NCI-H2196 treated with DMSO at 0.1 percent for 48 hours (cell line): ENCODE results near the gene GNAQ.

Source experiments
- DNase-seq: peaks from one replicate; lab custom pipeline; 2025; ENCODE audit not compliant: unreplicated experiment; lab: John Stamatoyannopoulos, UW

Gene GNAQ

DNA sequence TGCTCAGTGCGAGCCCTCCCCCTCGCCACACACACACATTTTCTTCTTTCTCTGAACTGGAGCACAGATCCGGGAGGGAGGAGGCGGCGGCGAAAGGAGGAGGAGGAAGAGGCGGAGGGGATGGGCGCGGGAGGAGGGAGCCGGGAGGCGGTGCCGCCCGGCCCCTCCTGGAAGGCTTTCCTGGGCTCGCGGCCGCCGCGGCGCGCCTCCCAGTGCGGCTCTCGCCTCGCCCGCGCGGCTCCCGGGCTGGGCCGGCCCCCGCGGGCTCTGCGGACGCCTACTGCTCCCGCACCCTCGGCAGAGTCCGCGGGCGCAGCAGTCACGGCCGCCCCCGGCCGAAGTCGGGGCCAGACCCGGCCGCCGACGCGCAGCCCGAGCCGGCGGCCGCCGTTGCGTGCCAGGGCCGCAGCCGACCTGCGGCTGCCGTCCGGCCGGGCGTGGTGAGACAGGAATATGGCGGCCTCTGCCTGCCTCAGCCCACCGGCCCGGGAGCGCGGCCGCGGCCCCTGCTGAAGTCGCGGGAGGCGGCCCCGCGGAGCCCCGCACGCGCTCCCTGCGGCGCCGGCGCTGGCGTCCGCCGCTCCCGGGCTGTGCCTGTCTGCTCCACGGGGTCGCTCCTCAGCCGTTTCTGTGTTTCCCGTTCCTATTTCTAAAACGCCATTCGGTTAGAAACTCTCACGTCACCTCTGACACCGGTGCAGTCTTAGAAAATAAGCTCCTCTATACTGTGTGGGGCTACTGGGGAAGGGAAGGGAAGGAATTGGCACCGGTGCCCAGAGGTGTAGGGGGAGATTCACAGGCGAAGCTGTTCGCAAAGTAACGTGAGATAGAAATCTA, 500 bp upstream of the GNAQ start:
- peak; percentile 82 for DNase-seq

DNA sequence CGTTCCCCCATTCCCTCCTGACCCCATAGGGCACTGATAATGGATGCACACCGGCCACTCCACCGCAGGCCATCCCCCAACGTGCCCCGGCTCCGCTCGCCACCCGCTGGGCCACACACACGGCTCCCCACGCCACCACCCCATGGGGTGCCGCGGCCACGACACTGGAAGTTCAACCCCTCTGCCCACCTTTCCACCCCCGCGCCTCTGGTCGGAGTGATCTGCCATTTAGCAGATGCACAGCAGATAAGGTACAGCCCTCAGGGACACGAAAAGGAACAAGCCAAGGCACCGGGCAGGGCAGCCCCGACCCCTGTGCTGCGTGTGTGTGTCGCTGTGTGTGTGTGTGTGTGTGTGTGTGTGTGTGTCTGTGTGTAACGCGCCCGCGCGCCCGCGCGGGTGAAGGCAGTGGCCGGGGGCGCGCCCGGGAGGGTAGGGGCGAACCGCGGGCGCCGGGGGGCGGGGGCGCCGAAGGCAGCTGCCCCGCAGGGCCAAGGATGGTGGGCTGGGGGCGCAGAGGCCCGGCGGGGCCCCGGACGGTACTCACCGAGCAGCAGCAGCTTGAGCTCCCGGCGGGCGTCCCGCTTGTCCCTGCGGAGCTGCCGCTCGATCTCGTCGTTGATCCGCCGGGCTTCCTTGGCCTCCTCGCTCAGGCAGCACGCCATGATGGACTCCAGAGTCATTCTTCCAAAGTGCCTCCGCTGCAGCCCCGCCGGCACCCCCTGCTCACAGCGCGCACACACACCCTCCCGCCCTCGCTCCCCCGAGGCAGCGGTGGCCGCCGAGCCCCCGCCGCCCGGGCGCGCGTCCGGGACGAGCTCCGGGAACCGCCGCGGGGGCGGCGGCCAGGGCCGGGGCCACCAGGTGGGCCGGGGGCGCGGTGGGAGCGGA, 813 bp downstream of the GNAQ start:
- no peak for DNase-seq

- no peak for DNase-seq
Measured at GRCh38 chr9:78030296-78030552, 1.4 kb downstream of the GNAQ start.

DNA sequence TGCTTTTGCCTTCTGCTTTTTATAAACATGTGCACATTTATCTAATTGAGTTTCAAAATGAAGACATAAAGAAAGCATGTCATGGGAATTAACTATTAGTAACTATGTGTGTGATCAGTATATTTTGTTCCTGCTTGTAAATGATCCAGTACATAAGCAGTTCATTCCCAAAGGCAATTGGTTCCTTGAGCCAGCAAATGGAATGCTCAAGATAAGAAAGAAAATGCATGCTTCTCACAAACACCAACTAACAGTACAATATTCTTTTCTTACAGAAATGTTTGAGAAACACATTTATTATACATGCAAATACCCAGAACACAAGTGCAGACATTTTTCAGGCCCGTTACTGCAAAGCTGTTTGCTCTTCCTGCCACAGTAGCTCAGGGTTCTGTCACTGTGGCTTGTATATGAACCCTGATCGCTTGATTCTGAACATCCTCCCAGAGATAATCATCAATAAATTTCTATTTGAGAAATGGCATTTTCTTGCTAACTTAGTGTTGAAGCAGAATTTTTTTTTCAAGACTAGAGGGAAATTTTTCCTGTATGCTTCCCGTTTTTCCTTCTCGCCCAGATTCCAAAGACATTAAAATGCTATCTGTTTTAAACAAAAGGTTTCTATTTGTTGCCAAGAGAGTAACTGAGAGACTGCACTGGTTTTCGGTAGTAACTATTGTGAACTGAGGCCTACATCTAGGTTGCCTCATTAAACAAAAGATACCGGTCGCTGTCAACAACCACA, 1.9 kb downstream of the GNAQ start:
- DNase-seq, result no peak

DNA sequence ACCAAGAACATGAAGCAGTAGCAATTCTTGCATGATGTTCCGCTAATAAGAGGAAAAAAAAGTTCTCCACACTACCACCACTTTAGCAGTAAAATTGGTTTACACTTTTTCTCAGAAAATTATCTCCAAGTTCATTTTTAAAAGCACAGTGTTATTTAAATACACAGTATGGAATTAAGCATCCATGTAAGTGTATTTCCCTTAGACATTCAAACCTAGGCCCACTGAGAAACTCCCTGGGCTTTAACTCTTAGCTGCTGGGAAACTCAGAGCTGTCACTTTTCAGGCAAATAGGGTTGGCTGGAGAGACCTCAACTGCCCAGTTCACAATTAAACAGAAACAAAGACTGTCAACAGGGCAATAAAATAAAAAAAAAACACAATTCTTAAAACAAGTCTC, 2.7 kb downstream of the GNAQ start:
- DNase-seq, result no peak

GRCh38 chr9:78026947-78027346, 4.7 kb downstream of the GNAQ start:
- DNase-seq, result no peak

GRCh38 chr9:78026416-78026815, 5.2 kb downstream of the GNAQ start:
- DNase-seq, result no peak

DNA sequence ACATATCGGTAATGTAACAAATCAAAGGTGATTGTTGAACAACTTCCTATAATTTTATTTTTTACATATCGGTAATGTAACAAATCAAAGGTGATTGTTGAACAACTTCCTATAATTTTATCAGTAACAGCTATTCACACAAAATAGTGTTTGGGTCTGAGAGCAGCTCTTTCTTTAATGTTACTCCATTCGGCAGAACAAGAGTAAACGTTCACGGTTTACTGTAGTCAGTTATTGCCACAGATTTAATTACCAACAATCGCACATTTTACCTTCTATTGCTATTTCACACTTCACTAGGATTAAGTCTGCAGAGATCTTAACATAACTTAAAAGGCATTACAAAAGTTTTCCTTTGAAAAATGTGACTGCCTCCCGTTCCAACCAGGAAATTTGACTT, 6.4 kb downstream of the GNAQ start:
- no peak for DNase-seq

DNA sequence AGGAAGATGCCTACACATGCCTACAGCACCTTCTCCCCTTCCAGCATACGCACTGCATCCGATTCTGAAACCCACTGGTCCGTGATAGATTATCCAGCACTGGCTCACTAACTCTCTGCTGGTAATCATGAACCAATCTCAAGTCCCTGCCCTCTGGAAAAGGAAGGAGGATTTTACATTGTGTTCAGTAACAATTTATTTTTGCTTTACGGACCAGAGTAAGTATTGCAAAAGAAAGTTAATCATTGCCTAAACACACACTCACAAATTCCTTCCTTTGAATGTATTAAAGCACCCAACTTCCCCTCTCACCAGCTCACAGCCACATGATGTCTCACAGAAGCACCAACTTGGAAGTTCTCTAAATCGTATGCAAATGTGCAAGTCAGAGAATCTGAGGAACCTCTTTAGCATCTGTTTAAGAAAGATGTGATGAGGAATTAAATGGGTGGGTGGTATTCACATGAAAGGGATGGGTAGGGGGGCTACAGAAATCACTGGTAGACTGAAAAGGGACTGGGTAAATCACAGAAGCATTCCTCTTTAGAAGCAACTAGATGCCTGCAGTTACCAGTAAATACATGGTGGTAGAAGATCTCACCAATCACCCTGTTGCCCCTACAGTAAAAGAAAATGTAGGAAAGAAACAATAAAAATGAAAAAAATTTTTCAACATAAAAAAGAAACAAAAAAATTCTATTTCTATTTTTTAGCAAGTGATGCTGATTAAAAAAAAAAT, 8.4 kb downstream of the GNAQ start:
- DNase-seq, result no peak

DNA sequence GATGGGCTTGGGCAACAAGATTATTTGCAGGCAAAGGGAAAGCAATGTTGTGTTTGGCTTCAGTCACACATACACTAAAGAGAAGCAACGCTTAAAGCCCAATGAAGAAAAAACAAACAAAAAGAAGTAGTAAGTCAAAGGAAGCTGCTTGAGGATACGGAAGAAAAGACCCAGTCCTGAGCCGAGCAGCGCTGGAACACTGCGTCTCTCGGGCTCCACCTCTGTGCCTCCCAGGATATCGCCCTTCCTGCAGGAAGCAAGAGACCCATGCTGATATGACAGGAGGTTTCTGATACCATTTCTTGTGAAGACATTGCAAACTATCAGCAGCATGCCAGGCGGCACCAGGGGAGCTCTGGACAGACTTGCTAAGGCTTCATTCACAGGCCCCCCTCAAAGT, 9.9 kb downstream of the GNAQ start:
- no peak for DNase-seq

- DNase-seq, result no peak
Measured at GRCh38 chr9:78017190-78017693, 14.4 kb downstream of the GNAQ start.

DNA sequence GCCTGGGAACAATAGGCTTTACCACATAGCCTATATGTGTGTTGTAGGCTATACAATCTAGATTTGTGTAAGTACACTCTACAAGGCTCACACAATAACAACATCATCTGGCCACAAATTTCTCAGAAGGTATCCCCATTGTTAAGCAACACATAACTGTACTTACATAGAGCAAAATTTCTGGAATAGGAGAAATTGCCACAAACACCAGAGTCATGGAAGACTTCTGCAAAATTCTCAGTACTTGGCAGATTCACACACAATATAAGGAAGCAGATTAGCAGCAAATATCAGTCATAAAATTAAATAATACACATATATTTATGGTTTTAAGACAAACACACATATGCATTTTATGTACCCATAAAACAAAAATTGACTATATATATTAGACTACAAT, 16.4 kb downstream of the GNAQ start:
- no peak for DNase-seq

GRCh38 chr9:78014776-78015175, 16.8 kb downstream of the GNAQ start:
- DNase-seq, result no peak

GRCh38 chr9:78013934-78014333, 17.7 kb downstream of the GNAQ start:
- no peak for DNase-seq

DNA sequence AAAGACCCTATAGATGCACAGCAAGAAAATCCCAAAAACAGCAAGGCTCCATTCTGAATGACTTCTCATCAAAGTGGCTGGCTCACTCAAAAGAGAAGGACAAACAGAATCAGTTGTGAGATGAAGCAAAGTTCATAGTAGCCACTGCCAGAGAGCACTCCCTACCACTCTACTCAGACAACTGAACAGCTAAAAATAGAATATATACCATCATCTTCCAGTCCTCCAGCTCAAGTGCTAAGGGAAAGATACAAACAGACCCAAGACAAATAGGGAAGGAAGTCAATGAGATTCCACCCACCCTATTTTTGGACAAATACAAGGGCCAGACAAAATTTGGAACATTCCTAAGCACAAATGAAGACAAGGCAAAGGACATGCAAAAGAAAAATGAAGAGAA, 20.6 kb downstream of the GNAQ start:
- DNase-seq, result no peak

GRCh38 chr9:78010445-78010844, 21.2 kb downstream of the GNAQ start:
- no peak for DNase-seq

DNA sequence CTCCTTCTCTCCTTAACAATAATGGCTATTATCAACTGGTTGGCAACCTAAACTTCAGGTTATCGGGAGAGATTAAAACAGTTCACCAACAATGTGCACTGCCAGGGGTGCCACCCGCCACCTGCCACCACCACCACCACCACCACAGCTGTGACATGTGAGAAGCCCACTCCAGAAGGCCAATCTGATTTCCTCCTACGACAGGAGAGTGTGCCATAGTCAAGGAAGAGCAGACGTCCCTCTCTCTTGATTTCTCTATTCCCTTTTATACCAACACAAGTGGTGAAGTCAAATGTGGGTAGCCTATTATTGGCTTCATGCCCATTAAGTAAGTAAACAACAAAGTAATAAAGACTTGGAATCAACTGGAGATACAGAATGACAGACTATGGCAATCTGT, 22.4 kb downstream of the GNAQ start:
- DNase-seq, result no peak

DNA sequence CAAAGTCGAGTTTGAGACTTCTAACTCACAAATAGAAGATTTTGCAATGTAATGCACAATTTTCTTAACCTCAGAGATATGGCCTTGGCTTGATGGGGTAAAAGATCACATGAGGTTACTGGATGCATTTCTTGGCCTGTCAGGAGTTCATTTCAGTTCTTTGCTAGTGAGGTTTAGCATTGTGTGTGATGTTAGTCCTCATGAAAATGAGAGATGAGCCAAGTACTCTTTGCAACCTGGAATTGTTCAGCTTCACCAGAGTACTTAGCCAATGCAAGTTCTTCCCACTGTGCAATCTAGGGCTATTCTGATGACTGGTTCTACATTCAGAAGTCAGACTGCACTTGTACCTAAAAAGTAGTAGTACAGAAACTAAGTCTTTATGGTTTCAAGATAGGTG, 24.9 kb downstream of the GNAQ start:
- no peak for DNase-seq

DNA sequence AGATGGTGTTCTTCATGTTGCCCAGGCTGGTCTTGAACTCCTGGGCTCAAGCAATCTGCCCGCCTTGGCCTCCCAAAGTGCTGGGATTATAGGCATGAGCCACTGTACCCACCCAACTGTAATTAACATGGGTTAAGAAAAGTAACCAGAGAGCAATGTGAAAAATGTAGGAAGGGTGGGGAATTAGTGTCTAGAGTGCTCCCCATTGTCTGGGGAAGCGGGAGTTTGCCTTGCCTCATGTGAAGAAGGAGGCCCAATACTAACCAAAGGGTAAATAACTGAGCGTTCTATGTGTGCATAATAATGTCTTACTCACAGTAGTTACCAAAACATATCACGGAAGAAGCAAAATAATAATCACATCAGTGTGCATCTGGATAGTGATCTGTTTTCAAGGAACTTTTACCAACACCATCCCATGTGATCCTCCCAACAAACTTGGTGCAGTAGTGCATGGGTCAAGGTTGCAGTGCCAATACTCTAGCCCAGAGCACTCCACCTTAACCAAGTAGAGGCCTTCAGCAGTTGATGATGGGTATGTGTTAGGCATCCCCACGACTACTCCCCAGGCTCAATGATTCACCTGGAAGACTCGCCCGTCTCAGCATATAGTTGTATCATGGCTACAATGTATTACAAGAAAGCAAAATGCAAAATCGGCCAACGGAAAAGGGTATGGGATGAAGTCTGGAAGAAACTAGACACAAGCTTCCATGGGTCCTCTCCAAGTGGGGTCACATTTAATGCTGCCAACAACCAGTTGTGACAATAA, 26.2 kb downstream of the GNAQ start:
- DNase-seq, result no peak
